Measurements from ENCODE around the gene KCNJ12. TPM values are rescaled to one million over a fixed set of nuclear protein-coding genes. Genes with fewer than 3 reads are reported as not detected.

Gene KCNJ12
- total and polyA plus RNA-seq, 4 donors = 0.67 to 6.6 (median 2.5) TPM

GRCh38 chr17:21363776-21364642 is 12.1 kb upstream of the KCNJ12 start:
- DNase-seq (no peak), ATAC-seq (ENCODE audit: insufficient read depth, low FRiP score) (no peak)
- Histone ChIP-seq H3K27ac (ENCODE audit: low read depth in 1 of 2, low read length in 1 of 2) (no peak overlapping the region), H3K9me3 (ENCODE audit: control insufficient read depth in 4 of 4, insufficient read depth in 3 of 4, low read length in 3 of 4) (no peaks in the 10 kb centered on the region), H3K27me3 (ENCODE audit: control insufficient read depth in 3 of 3, insufficient read depth in 3 of 3, low read length in 2 of 3) (no peaks in the 10 kb centered on the region), H3K9ac (ENCODE audit: insufficient read depth in 1 of 2, low read length in 2 of 2) (no peak overlapping the region), H3K4me3 (no peak overlapping the region), H3K4me1 (ENCODE audit: control insufficient read depth in 5 of 5, insufficient read depth in 5 of 5, low read length in 5 of 5) (peaks cover 0 to 2% (median 0%) of the 10 kb centered on the region in 5 donors), H3K36me3 (ENCODE audit: control insufficient read depth in 4 of 4, insufficient read depth in 4 of 4, low read length in 4 of 4) (no peaks in the 10 kb centered on the region)
- TF ChIP-seq, protein P1, sequence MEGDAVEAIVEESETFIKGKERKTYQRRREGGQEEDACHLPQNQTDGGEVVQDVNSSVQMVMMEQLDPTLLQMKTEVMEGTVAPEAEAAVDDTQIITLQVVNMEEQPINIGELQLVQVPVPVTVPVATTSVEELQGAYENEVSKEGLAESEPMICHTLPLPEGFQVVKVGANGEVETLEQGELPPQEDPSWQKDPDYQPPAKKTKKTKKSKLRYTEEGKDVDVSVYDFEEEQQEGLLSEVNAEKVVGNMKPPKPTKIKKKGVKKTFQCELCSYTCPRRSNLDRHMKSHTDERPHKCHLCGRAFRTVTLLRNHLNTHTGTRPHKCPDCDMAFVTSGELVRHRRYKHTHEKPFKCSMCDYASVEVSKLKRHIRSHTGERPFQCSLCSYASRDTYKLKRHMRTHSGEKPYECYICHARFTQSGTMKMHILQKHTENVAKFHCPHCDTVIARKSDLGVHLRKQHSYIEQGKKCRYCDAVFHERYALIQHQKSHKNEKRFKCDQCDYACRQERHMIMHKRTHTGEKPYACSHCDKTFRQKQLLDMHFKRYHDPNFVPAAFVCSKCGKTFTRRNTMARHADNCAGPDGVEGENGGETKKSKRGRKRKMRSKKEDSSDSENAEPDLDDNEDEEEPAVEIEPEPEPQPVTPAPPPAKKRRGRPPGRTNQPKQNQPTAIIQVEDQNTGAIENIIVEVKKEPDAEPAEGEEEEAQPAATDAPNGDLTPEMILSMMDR (IDR thresholded peaks at IDR 0.05; ENCODE audit: control extremely low read depth, extremely low read depth) = no peak
- WGBS, 2 donors = 85 to 88% methylated on average over 9 of the region's 9 CpGs

GRCh38 chr17:21365016-21365415 is 11.1 kb upstream of the KCNJ12 start:
- Histone ChIP-seq H3K36me3 (ENCODE audit: control insufficient read depth in 4 of 4, insufficient read depth in 4 of 4, low read length in 4 of 4) (no peaks in the 10 kb centered on the region), H3K4me3 (no peak overlapping the region), H3K27me3 (ENCODE audit: control insufficient read depth in 3 of 3, insufficient read depth in 3 of 3, low read length in 2 of 3) (no peaks in the 10 kb centered on the region), H3K27ac (ENCODE audit: low read depth in 1 of 2, low read length in 1 of 2) (no peak overlapping the region), H3K9ac (ENCODE audit: insufficient read depth in 1 of 2, low read length in 2 of 2) (no peak overlapping the region), H3K4me1 (ENCODE audit: control insufficient read depth in 5 of 5, insufficient read depth in 5 of 5, low read length in 5 of 5) (peaks cover 0 to 12% (median 3%) of the 10 kb centered on the region in 5 donors), H3K9me3 (ENCODE audit: control insufficient read depth in 4 of 4, insufficient read depth in 3 of 4, low read length in 3 of 4) (no peaks in the 10 kb centered on the region)
- no peak for DNase-seq
- TF ChIP-seq, protein P1 (IDR thresholded peaks at IDR 0.05; ENCODE audit: control extremely low read depth, extremely low read depth) = no peak
- no peak for ATAC-seq (ENCODE audit: insufficient read depth, low FRiP score)
- 79 to 81% methylated on average over 7 of the region's 7 CpGs for WGBS, 2 donors

- ATAC-seq (ENCODE audit: insufficient read depth, low FRiP score) (no peak), DNase-seq (no peak)
- Histone ChIP-seq H3K36me3 (ENCODE audit: control insufficient read depth in 4 of 4, insufficient read depth in 4 of 4, low read length in 4 of 4) (no peaks in the 10 kb centered on the region), H3K9me3 (ENCODE audit: control insufficient read depth in 4 of 4, insufficient read depth in 3 of 4, low read length in 3 of 4) (no peaks in the 10 kb centered on the region), H3K9ac (ENCODE audit: insufficient read depth in 1 of 2, low read length in 2 of 2) (peak overlapping the region in 1 of 2 donors; percentile 30), H3K4me1 (ENCODE audit: control insufficient read depth in 5 of 5, insufficient read depth in 5 of 5, low read length in 5 of 5) (peaks cover 0 to 31% (median 7%) of the 10 kb centered on the region in 5 donors), H3K27ac (ENCODE audit: low read depth in 1 of 2, low read length in 1 of 2) (no peak overlapping the region), H3K4me3 (no peak overlapping the region), H3K27me3 (ENCODE audit: control insufficient read depth in 3 of 3, insufficient read depth in 3 of 3, low read length in 2 of 3) (no peaks in the 10 kb centered on the region)
- TF ChIP-seq, protein P1 (IDR thresholded peaks at IDR 0.05; ENCODE audit: control extremely low read depth, extremely low read depth) = no peak
- 79 to 80% methylated on average over 14 to 15 of the region's 15 CpGs for WGBS, 2 donors
These were observed 7.5 kb upstream of the KCNJ12 start for GRCh38 chr17:21368545-21369246.
